DLD1 (cell line): ENCODE measurements around the gene SLC26A8.
"Not testable (repeated sequence)": the region's sequence is repeated elsewhere in the genome, so short reads cannot be mapped to it uniquely, and the experiment has no call there.

ENCODE experiments used
- in situ Hi-C: cut with HindIII; loops from 2 replicates; pipeline ENCODE4 v1.10.0; 2017; ENCODE audit warnings: low sequenced_read_pairs

SLC26A8 gene

GRCh38 chr6:35916893-35917292 lies 107.5 kb downstream of the SLC26A8 start:
- in situ Hi-C loops: not testable (repeated sequence)

DNA sequence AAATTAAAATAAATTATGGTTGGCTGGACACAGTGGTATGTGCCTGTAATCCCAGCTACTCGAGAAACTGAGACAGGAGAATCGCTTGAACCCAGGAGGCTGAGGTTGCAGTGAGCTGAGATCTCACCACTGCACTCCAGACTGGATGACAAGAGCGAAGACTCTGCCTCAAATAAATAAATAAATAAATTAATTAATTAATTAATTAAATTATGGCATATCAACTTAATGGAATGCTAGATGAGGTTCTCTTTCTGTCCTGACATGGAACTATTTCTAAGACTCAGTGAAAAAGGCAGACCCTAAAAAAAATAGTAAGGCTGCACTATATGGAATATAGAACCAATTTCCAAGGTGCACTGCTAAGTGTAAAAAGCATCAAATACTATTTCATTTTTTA lies 108.4 kb downstream of the SLC26A8 start:
- in situ Hi-C loops: no loop called here

DNA sequence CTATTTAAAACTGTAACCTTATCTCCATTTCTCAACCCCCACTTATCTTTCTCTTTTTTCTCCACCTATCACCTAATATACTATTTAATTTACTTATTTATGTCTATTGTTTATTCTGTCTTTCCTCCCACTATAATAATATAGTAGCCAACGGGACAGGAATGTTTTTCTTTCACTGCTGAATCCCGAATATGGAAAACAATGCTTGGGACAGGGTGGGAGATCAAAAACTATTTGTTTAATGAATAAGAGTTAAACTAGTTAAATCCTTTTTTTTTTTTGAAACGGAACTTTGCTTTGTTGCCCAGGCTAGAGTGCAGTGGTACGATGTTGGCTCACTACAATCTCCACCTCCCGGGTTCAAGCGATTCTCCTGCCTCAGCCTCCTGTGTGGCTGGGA lies 109.9 kb downstream of the SLC26A8 start:
- in situ Hi-C loops: no loop called here

DNA sequence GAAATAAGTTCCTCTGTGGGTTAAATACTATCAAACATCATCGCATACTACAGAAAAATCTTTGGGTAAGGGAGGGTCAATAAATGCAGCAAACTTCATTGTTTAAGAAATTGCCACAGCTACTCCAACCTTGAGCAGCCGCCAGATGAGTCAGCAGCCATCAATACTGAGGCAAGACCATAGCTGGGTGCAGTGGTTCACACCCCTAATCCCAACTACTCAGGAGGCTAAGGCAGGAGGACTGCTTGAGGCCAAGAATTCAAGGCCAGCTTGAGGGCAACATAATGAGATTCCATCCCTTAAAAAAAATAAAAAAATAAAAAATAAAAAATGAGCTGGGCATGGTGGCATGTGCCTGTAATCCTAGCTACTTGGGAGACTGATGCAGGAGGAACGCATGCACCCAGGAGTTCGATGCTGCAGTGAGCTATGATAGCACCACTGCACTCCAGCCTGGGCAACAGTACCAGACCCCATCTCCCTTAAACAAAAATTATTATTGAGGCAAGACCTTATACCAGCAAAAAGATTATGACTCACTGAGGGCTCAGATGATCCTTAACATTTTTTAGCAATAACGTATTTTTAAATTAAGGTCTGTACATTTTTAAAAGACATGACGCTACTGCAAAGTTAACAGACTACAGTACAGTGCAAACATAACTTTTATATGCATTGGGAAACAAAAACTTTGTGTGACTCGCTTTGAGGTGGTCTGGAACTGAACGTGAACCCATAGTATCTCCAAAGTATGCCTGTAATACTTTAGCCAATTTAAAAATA lies 112.4 kb downstream of the SLC26A8 start:
- in situ Hi-C loops: no loop called here

DNA sequence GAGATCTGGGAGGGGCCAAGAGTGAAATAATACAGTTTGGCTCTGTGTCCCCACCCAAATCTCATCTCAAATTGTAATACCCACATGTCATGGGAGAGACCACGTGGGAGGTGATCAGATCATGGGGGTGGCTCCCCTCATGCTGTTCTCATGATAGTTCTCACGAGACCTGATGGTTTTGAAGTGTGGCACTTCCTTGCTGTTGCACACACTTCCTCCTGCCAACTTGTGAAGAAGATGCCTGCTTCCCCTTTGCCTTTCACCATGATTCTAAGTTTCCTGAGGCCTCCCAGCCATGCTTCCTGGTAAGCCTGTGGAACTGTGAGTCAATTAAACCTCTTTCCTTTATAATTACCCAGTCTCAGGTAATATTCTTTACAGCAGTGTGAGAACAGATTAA lies 114.9 kb downstream of the SLC26A8 start:
- in situ Hi-C loops: not testable (repeated sequence)

- in situ Hi-C loops: not testable (repeated sequence)
Observed at GRCh38 chr6:35908753-35909401, 115.6 kb downstream of the SLC26A8 start.

GRCh38 chr6:35907750-35908149 lies 116.7 kb downstream of the SLC26A8 start:
- in situ Hi-C loops: no loop called here

DNA sequence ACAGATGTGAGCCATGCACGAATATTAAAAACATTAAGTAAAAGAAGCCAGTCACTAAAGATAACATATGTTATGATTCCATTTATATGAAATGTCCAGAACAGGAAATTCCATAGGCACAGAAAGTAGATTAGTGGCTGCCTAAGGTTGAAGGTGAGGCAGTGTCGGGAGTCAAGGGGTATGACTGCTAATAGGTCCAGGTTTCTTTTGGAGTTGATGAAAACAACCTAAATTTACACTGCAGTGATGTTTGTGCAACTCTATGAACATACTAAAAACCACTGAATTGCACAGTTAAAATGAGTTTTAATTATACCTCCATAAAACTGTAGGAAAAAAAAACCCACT lies 118.0 kb downstream of the SLC26A8 start:
- in situ Hi-C loops: no loop called here

GRCh38 chr6:35905841-35906498 lies 118.5 kb downstream of the SLC26A8 start:
- in situ Hi-C loops: no loop called here

GRCh38 chr6:35905141-35905785 lies 119.2 kb downstream of the SLC26A8 start:
- in situ Hi-C loops: no loop called here

GRCh38 chr6:35903679-35904078 lies 120.8 kb downstream of the SLC26A8 start:
- in situ Hi-C loops: no loop called here

DNA sequence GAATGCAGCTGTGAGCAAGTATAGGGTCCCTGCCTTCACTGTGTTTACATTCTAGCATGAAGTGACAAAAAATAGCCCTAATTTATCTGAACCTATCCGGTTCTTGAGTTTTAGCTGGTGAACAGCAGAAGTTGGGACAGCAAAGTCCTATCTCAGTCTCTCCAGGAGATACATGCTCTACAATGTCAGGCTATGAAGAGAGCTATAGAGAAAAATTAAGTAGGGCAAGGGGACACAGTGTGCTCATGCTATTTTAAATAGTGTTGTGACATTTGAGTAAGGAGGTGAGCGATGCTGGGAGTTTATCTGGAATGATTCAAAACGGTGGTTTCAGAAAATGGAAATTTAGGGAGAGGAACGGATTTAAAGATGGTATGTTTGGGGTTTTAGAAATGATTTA lies 124.0 kb downstream of the SLC26A8 start:
- in situ Hi-C loops: no loop called here

- in situ Hi-C loops: no loop called here
Observed at GRCh38 chr6:35898003-35898402, 126.4 kb downstream of the SLC26A8 start.

GRCh38 chr6:35897486-35897885 lies 127.0 kb downstream of the SLC26A8 start:
- in situ Hi-C loops: no loop called here

DNA sequence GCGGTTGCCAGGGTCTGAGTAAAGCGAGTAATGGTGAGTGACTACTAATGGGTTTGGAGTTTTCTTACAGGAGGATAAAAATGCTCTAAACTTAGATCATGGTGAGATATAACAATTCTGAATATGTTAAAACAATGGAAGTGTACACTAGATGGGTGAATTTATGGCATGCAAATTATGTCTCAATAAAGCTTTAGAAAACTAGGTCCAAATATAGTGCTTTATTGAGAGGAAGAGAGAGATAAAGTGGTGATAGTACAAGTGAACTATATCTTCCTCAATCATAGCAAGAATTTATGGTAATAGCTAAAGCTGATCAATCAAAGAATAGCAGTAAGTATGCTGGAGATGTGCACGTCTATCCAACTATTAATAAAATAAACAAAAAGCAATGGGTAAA lies 127.4 kb downstream of the SLC26A8 start:
- in situ Hi-C loops: no loop called here

DNA sequence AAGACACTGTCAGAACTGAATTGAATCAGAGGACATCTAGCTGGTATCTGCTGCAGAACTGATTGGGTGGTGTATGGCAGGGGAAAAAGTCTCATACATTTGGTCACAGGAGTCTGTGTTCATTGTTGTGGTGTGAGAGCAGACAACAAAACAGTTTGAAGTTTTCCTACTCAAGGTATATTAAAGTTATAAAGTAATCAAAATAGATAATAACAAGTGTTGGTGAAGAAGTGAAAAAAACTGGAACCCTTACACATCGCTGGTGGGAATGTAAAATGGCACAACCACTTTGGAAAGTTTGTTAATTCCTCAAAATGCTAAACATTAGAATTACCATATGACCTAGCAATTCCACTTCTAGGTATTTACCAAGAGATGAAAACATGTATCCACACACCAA lies 128.2 kb downstream of the SLC26A8 start:
- in situ Hi-C loops: no loop called here

GRCh38 chr6:35895560-35895959 lies 128.9 kb downstream of the SLC26A8 start:
- in situ Hi-C loops: no loop called here

DNA sequence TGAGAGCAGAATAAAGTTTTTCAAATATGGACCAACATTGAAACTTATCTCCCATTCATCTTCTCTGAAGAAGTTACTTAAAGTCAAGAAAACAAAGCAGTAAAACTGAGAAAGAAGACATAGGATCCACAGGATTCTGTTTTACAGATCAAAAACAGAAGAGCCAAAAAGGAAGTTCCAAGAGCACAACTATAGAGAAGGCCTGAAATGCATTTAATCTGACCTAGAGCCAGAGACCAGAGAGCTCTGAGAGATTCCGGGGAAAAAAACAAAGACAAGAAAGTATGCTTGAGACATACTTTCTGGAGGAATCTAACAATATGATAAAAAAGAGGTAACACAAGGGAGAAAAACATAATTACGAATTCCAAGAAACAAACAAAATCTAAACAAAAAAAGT lies 129.7 kb downstream of the SLC26A8 start:
- in situ Hi-C loops: no loop called here
